ENCODE measurements around the gene CMYA5. TPM values are rescaled to one million over a fixed set of nuclear protein-coding genes. Genes with fewer than 3 reads are reported as not detected.

Gene CMYA5
- total and polyA plus RNA-seq, 2 experiments from 2014 or later: 19.8 to 87.2 TPM

DNA sequence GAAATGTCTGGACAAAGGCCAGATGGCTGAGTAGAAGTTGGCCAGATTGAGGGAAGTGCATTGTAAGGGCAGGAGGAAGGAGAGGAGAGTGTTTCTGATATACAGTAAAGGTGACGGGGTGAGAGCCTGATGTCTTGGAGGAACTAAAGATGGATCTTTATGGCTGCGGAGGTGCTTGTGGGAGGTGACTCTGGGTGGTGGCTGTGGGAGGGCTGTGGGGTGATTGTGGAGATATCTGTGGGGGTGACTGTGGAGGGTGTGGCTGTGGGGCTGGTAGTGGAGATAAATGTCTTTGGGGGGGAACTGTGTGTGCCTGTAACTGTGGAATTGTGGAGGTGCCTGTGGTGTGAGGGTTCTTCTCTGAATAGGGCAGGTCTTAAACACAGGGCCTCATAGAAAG is 121.4 kb downstream of the CMYA5 start:
- H3K36me3 ChIP-seq: no peaks in the 10 kb centered on the region
- no peaks in the 10 kb centered on the region for H3K27me3 ChIP-seq
- no peak overlapping the region for H3K4me3 ChIP-seq
- H3K9me3 ChIP-seq (ENCODE audit: low read depth): no peaks in the 10 kb centered on the region
- H3K27ac ChIP-seq: no peak overlapping the region
- no peak for DNase-seq (ENCODE audit: low read depth in 1 of 2, low spot score in 1 of 2)
- no peak for TF ChIP-seq CTCF (IDR thresholded peaks at IDR 0.05; ENCODE audit: low read depth, low read length)
- H3K4me1 ChIP-seq (ENCODE audit: low read depth): peaks cover 5% of the 10 kb centered on the region

- H3K36me3 ChIP-seq: no peaks in the 10 kb centered on the region
- no peak overlapping the region for H3K4me3 ChIP-seq
- peaks cover 5% of the 10 kb centered on the region for H3K4me1 ChIP-seq (ENCODE audit: low read depth)
- no peak overlapping the region for H3K27ac ChIP-seq
- no peak for TF ChIP-seq CTCF (IDR thresholded peaks at IDR 0.05; ENCODE audit: low read depth, low read length)
- DNase-seq (ENCODE audit: low read depth in 1 of 2, low spot score in 1 of 2): no peak
- no peaks in the 10 kb centered on the region for H3K27me3 ChIP-seq
- H3K9me3 ChIP-seq (ENCODE audit: low read depth): no peaks in the 10 kb centered on the region
Observed at GRCh38 chr5:79811904-79812303, 122.3 kb downstream of the CMYA5 start.

- no peak for TF ChIP-seq CTCF (IDR thresholded peaks at IDR 0.05; ENCODE audit: low read depth, low read length)
- H3K4me1 ChIP-seq (ENCODE audit: low read depth): peaks cover 5% of the 10 kb centered on the region
- H3K36me3 ChIP-seq: no peaks in the 10 kb centered on the region
- H3K9me3 ChIP-seq (ENCODE audit: low read depth): no peaks in the 10 kb centered on the region
- H3K27me3 ChIP-seq: no peaks in the 10 kb centered on the region
- no peak overlapping the region for H3K4me3 ChIP-seq
- H3K27ac ChIP-seq: peak overlapping the region; percentile 34
- no peak for DNase-seq (ENCODE audit: low read depth in 1 of 2, low spot score in 1 of 2)
Observed at GRCh38 chr5:79814699-79815098, 125.1 kb downstream of the CMYA5 start.

GRCh38 chr5:79816014-79816413 is 126.4 kb downstream of the CMYA5 start:
- Histone ChIP-seq H3K27ac (peak overlapping the region; percentile 48), H3K36me3 (no peaks in the 10 kb centered on the region), H3K27me3 (no peaks in the 10 kb centered on the region), H3K9me3 (ENCODE audit: low read depth) (no peaks in the 10 kb centered on the region), H3K4me1 (ENCODE audit: low read depth) (peaks cover 5% of the 10 kb centered on the region), H3K4me3 (no peak overlapping the region)
- DNase-seq (ENCODE audit: low read depth in 1 of 2, low spot score in 1 of 2): no peak
- no peak for TF ChIP-seq CTCF (IDR thresholded peaks at IDR 0.05; ENCODE audit: low read depth, low read length)

- Histone ChIP-seq H3K4me1 (ENCODE audit: low read depth) (peaks cover 5% of the 10 kb centered on the region), H3K27me3 (no peaks in the 10 kb centered on the region), H3K36me3 (no peaks in the 10 kb centered on the region), H3K9me3 (ENCODE audit: low read depth) (no peaks in the 10 kb centered on the region), H3K27ac (no peak overlapping the region), H3K4me3 (no peak overlapping the region)
- DNase-seq (ENCODE audit: low read depth in 1 of 2, low spot score in 1 of 2): no peak
- TF ChIP-seq CTCF (IDR thresholded peaks at IDR 0.05; ENCODE audit: low read depth, low read length): no peak
Observed at GRCh38 chr5:79820648-79821047, 131.0 kb downstream of the CMYA5 start.

DNA sequence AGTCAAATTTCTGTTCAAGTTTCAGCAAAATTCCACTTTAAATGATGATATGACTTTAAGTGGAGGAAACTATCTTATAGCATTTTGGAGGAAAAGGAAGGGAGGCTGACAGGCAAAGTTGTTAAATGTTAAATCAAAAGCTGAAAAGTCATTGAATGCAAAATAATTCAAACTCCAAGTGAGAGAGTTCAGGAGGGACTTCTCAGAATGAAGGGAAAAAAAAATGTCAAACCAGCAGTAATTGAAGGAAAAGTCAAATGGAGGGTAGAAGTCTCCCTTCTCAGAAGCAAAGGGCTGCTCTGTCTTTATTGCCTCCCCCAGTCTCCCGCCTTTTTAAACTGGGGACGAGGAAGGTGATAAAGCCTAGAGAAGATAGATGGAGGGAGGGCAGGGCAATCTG is 134.8 kb downstream of the CMYA5 start:
- H3K27me3 ChIP-seq: no peaks in the 10 kb centered on the region
- H3K36me3 ChIP-seq: no peaks in the 10 kb centered on the region
- no peak overlapping the region for H3K27ac ChIP-seq
- no peak for DNase-seq (ENCODE audit: low read depth in 1 of 2, low spot score in 1 of 2)
- TF ChIP-seq CTCF (IDR thresholded peaks at IDR 0.05; ENCODE audit: low read depth, low read length): no peak
- no peaks in the 10 kb centered on the region for H3K4me1 ChIP-seq (ENCODE audit: low read depth)
- no peak overlapping the region for H3K4me3 ChIP-seq
- H3K9me3 ChIP-seq (ENCODE audit: low read depth): no peaks in the 10 kb centered on the region
